GM19193 (cell line): ENCODE results near the gene NFYC.

Source experiments
- POLR2A ChIP-seq: IDR thresholded peaks from 4 replicates; pipeline ENCODE4 v1.6.1; 2011; ENCODE audit not compliant: insufficient read depth, insufficient read length; ENCODE audit errors: extremely low read depth

Gene NFYC

GRCh38 chr1:40817791-40818263, 126.3 kb downstream of the NFYC start:
- TF ChIP-seq POLR2A: no peak

GRCh38 chr1:40818264-40818961, 126.9 kb downstream of the NFYC start:
- no peak for TF ChIP-seq POLR2A

- TF ChIP-seq POLR2A: no peak
These were observed 127.6 kb downstream of the NFYC start for GRCh38 chr1:40819101-40819500.

GRCh38 chr1:40820251-40820797, 128.8 kb downstream of the NFYC start:
- TF ChIP-seq POLR2A: no peak
